Effector CD4-positive, alpha-beta T cell (primary cell): ENCODE measurements around the gene BTK.
"Not testable (repeated sequence)": the region's sequence is repeated elsewhere in the genome, so short reads cannot be mapped to it uniquely, and the experiment has no call there.

ENCODE experiments used
- DNase-seq: peaks from one replicate; pipeline ENCODE4 v3.0.0-alpha.2; 2020

Gene BTK

GRCh38 chrX:101334310-101334709 lies 51.7 kb downstream of the BTK start:
- DNase-seq, result not testable (repeated sequence)

- not testable (repeated sequence) for DNase-seq
Observed at GRCh38 chrX:101326600-101326999, 59.4 kb downstream of the BTK start.

DNA sequence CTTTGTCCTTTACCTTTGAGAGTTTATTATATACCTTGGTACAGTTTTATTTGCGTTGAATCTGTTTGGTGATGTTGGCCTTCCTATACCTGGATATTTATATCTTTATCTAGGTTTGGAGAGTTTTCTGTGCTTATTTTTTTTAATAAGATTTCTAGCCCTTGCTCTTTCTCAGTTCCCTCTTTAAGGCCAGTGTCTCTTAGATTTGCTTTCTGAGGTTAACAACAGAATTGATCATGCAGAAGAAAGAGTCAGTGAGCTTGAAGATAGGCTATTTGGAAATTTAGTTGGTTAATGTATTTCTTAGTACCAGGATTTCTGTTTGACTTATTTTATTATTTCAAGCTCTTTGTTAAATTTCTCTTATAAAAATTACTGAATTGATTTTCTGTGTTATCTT lies 82.2 kb downstream of the BTK start:
- DNase-seq, result no peak
